Caco-2 (cell line): Measurements from ENCODE around the gene CAVIN4. TPM values are rescaled to one million over a fixed set of nuclear protein-coding genes. Genes with fewer than 3 reads are reported as not detected.

Experiments used
- BruUV-seq: library from RNA; stranded (reverse); fragments of 400-500 nt; replicated peaks from 2 replicates; lab custom pipeline; 2021; lab: Mats Ljungman, UMichigan
- CTCF ChIA-PET: fragments of 300-600 bp; sonication (Branson Sonifier 250); formaldehyde crosslinking; loops from one replicate; lab custom pipeline; 2022; ENCODE audit warnings: antibody characterized with exemption; lab: Charles Lee
- POLR2A ChIA-PET: fragments of 300-600 bp; sonication (Branson Sonifier 250); formaldehyde crosslinking; loops from one replicate; lab custom pipeline; 2022; ENCODE audit warnings: antibody characterized with exemption; lab: Charles Lee
- DNase-seq, 2 experiments: peaks; one replicate each; pipeline versions ENCODE4 v3.0.0 to v3.0.0-alpha.2; 2020 to 2022
- H3K27me3 ChIP-seq: replicated peaks from 2 replicates; pipeline ENCODE4 v1.6.0; 2011; ENCODE audit warnings: low read length; ENCODE audit not compliant: control insufficient read depth, insufficient read depth
- H3K36me3 ChIP-seq: 2 replicates; pipeline ENCODE4 v1.5.1; 2011; ENCODE audit warnings: low read length; ENCODE audit not compliant: control insufficient read depth, insufficient read depth
- H3K4me1 ChIP-seq: fragments of 250-450 bp; sonication (Bioruptor Pico); 2 replicates; pipeline ENCODE4 v1.5.1; 2020; ENCODE audit warnings: mild to moderate bottlenecking
- H3K4me3 ChIP-seq: 2 replicates; pipeline ENCODE4 v1.5.1; 2011; ENCODE audit warnings: low read depth, mild to moderate bottlenecking, control low read depth, low read length
- H3K9me3 ChIP-seq: fragments of 250-450 bp; sonication (Bioruptor Pico); 2 replicates; pipeline ENCODE4 v1.5.1; 2020; ENCODE audit warnings: mild to moderate bottlenecking, moderate library complexity
- H3K27ac Mint-ChIP-seq: one replicate; pipeline ENCODE4 v1.8.0; 2022; ENCODE audit warnings: mixed read lengths; ENCODE audit not compliant: unreplicated experiment
- H3K27me3 Mint-ChIP-seq: one replicate; pipeline ENCODE4 v1.8.0; 2022; ENCODE audit warnings: mixed read lengths; ENCODE audit not compliant: insufficient read depth, unreplicated experiment
- H3K36me3 Mint-ChIP-seq: one replicate; pipeline ENCODE4 v1.8.0; 2022; ENCODE audit warnings: mild to moderate bottlenecking, mixed read lengths; ENCODE audit not compliant: insufficient read depth, unreplicated experiment
- H3K4me1 Mint-ChIP-seq: one replicate; pipeline ENCODE4 v1.8.0; 2022; ENCODE audit warnings: low read depth, mixed read lengths; ENCODE audit not compliant: unreplicated experiment
- H3K4me3 Mint-ChIP-seq: one replicate; pipeline ENCODE4 v1.8.0; 2022; ENCODE audit warnings: mild to moderate bottlenecking, moderate library complexity, mixed read lengths; ENCODE audit not compliant: unreplicated experiment
- H3K9me3 Mint-ChIP-seq: one replicate; pipeline ENCODE4 v1.8.0; 2022; ENCODE audit warnings: mixed read lengths; ENCODE audit not compliant: unreplicated experiment
- intact Hi-C: fragments of 100-400 bp; cut with micrococcal nuclease; formaldehyde crosslinking; loops from one replicate; pipeline ENCODE4 v1.10.0; 2022; ENCODE audit not compliant: unreplicated experiment
- total RNA-seq: library from RNA; stranded (reverse); gene quantifications from 2 replicates; pipeline ENCODE4 v1.2.3, GENCODE V29; 2022
- TF ChIP-seq, protein P1 (sequence below), 2 experiments: fragments of 200-600 bp in 1 of 2; IDR thresholded peaks; 1 replicate in 1 of 2; 2 replicates in 1 of 2; pipeline versions ENCODE4 v1.5.1 to v1.8.0; 2011 to 2022; ENCODE audit warnings: antibody characterized with exemption in 1 of 2, control low read depth in 1 of 2, inconsistent platforms in 1 of 2, low read depth in 1 of 2, low read length in 1 of 2, mild to moderate bottlenecking in 1 of 2, moderate library complexity in 1 of 2; ENCODE audit not compliant: insufficient read depth in 1 of 2, severe bottlenecking in 1 of 2, unreplicated experiment in 1 of 2

The CAVIN4 gene
- total RNA-seq, 1 experiment from 2014 or later: 1.5 TPM

DNA sequence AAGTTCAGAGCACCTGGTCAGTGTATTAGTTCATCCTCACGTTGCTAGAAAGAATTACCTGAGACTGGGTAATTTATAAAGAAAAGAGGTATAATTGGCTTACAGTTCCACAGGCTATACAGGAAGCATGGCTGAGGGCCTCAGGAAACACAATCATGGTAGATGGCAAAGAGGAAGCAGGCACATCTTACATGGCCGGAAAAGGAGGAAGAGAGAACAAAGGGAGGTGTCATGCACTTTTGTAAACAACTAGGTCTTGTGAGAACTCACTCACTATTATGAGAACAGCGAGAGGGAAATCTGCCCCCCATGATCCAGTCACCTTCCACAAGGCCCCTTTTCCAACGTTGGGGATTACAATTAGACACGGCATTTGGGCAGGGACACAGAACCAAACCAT lies 28.8 kb upstream of the CAVIN4 start:
- intact Hi-C loops: no loop called here
- CTCF ChIA-PET: no interaction called here
- H3K4me1 Mint-ChIP-seq: no peaks in the 10 kb centered on the region
- no peaks in the 10 kb centered on the region for H3K27me3 Mint-ChIP-seq
- H3K36me3 ChIP-seq: no peaks in the 10 kb centered on the region
- no peak overlapping the region for H3K4me3 Mint-ChIP-seq
- no peaks in the 10 kb centered on the region for H3K4me1 ChIP-seq
- no peaks in the 10 kb centered on the region for H3K27me3 ChIP-seq
- no peak overlapping the region for H3K4me3 ChIP-seq
- H3K9me3 Mint-ChIP-seq: no peaks in the 10 kb centered on the region
- no peak overlapping the region for H3K27ac Mint-ChIP-seq
- no peaks in the 10 kb centered on the region for H3K36me3 Mint-ChIP-seq
- TF ChIP-seq, protein P1, sequence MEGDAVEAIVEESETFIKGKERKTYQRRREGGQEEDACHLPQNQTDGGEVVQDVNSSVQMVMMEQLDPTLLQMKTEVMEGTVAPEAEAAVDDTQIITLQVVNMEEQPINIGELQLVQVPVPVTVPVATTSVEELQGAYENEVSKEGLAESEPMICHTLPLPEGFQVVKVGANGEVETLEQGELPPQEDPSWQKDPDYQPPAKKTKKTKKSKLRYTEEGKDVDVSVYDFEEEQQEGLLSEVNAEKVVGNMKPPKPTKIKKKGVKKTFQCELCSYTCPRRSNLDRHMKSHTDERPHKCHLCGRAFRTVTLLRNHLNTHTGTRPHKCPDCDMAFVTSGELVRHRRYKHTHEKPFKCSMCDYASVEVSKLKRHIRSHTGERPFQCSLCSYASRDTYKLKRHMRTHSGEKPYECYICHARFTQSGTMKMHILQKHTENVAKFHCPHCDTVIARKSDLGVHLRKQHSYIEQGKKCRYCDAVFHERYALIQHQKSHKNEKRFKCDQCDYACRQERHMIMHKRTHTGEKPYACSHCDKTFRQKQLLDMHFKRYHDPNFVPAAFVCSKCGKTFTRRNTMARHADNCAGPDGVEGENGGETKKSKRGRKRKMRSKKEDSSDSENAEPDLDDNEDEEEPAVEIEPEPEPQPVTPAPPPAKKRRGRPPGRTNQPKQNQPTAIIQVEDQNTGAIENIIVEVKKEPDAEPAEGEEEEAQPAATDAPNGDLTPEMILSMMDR (IDR thresholded peaks at IDR 0.05; ENCODE audit: insufficient read depth in 1 of 2, low read depth in 1 of 2, low read length in 1 of 2, severe bottlenecking in 1 of 2, unreplicated experiment in 1 of 2): no peak
- BruUV-seq: no TSS peak
- H3K9me3 ChIP-seq: no peaks in the 10 kb centered on the region
- no peak for DNase-seq
- POLR2A ChIA-PET: no interaction called here

DNA sequence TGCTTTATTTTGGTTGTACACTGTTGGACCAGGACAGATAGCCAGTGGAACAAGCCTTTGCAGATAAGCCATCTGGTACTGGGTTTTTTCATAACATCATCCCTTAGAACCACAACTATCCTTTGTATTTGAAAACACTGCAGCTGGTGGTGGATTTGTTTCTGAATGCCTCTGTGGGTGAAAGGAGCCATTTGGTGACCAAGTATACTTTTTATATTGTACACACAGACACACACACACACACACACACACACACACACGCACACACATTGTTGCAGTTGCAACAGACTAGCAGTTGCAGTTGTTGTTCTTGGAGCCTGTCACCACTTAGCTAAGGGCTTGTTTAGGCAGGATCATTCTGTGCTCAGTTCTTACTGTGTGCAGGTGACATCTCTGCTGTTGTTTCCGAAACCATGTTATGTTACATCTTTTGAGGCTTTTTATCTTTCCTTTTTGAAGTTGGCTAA lies 22.9 kb upstream of the CAVIN4 start:
- H3K9me3 Mint-ChIP-seq: no peaks in the 10 kb centered on the region
- no TSS peak for BruUV-seq
- H3K27me3 ChIP-seq: no peaks in the 10 kb centered on the region
- no peak overlapping the region for H3K4me3 ChIP-seq
- no peaks in the 10 kb centered on the region for H3K4me1 Mint-ChIP-seq
- POLR2A ChIA-PET: no interaction called here
- H3K36me3 Mint-ChIP-seq: no peaks in the 10 kb centered on the region
- H3K36me3 ChIP-seq: no peaks in the 10 kb centered on the region
- H3K4me1 ChIP-seq: no peaks in the 10 kb centered on the region
- CTCF ChIA-PET: no interaction called here
- H3K27me3 Mint-ChIP-seq: no peaks in the 10 kb centered on the region
- intact Hi-C loops: no loop called here
- no peak overlapping the region for H3K27ac Mint-ChIP-seq
- H3K4me3 Mint-ChIP-seq: no peak overlapping the region
- TF ChIP-seq, protein P1 (IDR thresholded peaks at IDR 0.05; ENCODE audit: insufficient read depth in 1 of 2, low read depth in 1 of 2, low read length in 1 of 2, severe bottlenecking in 1 of 2, unreplicated experiment in 1 of 2): no peak
- no peaks in the 10 kb centered on the region for H3K9me3 ChIP-seq
- DNase-seq: no peak

DNA sequence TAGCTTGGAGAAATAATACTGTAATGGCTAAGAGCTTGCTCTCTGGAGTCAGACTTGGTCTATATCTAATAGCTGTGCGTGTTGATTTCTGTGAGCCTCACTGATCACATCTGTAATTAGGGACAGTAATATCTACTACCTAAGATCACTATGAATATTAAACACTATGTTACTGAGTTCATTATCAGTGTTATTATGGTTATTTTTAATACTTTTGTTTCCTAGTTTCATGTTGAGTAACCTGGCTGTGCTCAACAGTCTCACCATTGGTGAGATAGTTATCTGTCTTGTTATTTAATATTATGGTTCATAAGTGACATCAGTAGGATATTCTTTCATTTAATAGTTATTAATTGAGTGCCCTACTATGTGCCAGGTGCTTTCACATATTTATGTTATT lies 22.4 kb upstream of the CAVIN4 start:
- CTCF ChIA-PET: no interaction called here

More for the DNA sequence above, 22.4 kb upstream of the CAVIN4 start:
- Mint-ChIP-seq H3K36me3 (no peaks in the 10 kb centered on the region), H3K4me3 (no peak overlapping the region), H3K27me3 (no peaks in the 10 kb centered on the region), H3K27ac (no peak overlapping the region), H3K9me3 (no peaks in the 10 kb centered on the region), H3K4me1 (no peaks in the 10 kb centered on the region)
- no TSS peak for BruUV-seq
- TF ChIP-seq, protein P1 (IDR thresholded peaks at IDR 0.05; ENCODE audit: insufficient read depth in 1 of 2, low read depth in 1 of 2, low read length in 1 of 2, severe bottlenecking in 1 of 2, unreplicated experiment in 1 of 2): no peak
- H3K27me3 ChIP-seq: no peaks in the 10 kb centered on the region
- no peaks in the 10 kb centered on the region for H3K4me1 ChIP-seq
- H3K4me3 ChIP-seq: no peak overlapping the region
- POLR2A ChIA-PET: no interaction called here
- no peak for DNase-seq
- intact Hi-C loops: no loop called here
- no peaks in the 10 kb centered on the region for H3K36me3 ChIP-seq
- H3K9me3 ChIP-seq: no peaks in the 10 kb centered on the region
